ENCODE measurements around the gene SLK. TPM values are rescaled to one million over a fixed set of nuclear protein-coding genes. Genes with fewer than 3 reads are reported as not detected.

SLK gene
- total and polyA plus RNA-seq, 7 experiments from 2014 or later: 6.1 to 32.2 (median 23.7) TPM

DNA sequence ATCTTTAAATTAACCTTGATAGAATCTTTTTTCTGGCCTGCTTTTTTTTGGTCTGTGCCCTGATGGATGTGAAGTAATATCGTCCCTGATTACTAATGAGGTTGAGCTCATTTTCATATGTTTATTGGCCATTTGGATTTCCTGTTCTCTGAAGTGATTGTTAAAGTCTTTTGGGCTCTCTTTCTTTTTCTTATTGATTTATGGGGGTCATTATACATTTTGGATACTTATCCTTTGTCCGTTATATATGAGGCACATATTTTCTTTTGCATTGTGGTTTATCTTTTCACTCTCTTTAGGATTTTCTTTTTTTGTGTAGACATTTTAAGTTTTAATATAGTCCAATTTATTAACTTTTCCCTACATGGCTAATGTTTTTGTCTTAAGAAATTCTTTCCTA is 12.6 kb downstream of the SLK start:
- Mint-ChIP-seq H3K27ac (peak overlapping the region in 2 of 9 donors; percentile 2 to 41), H3K36me3 (peaks cover 0 to 17% (median 9%) of the 10 kb centered on the region in 5 donors), H3K4me1 (peaks cover 50 to 76% (median 69%) of the 10 kb centered on the region in 7 donors), H3K27me3 (no peaks in the 10 kb centered on the region), H3K9me3 (peaks cover 0 to 4% (median 0%) of the 10 kb centered on the region in 11 donors), H3K4me3 (peak overlapping the region in 1 of 10 donors; percentile 2)
- no peaks in the 10 kb centered on the region for H3K9me3 ChIP-seq (ENCODE audit: control insufficient read depth in 2 of 3, low read length in 3 of 3)
- no peaks in the 10 kb centered on the region for H3K36me3 ChIP-seq (ENCODE audit: control insufficient read depth in 2 of 3, insufficient read depth in 3 of 3, low read length in 3 of 3)
- no peaks in the 10 kb centered on the region for H3K27me3 ChIP-seq (ENCODE audit: control insufficient read depth in 2 of 2, insufficient read depth in 2 of 2, low read length in 2 of 2)
- ChIA-PET POLR2A (no interaction called here), CTCF (interaction anchor here (0.6 to 0.7 kb wide), 2 partner anchors 49 to 59 kb away, joined by 3 to 4 read pairs; no protein-coding TSS in a partner anchor)
- DNase-seq (no peak), ATAC-seq (no peak)
- H3K4me3 ChIP-seq (ENCODE audit: low read length): no peak overlapping the region
- intact Hi-C loops (cut with micrococcal nuclease): loop anchor here in 1 of 2 donors (2.0 kb wide), 1 partner anchor 15 kb away; no protein-coding TSS in a partner anchor
- H3K27ac ChIP-seq (ENCODE audit: low read depth, low read length): no peak overlapping the region
- peaks cover 21 to 29% of the 10 kb centered on the region in 2 donors for H3K4me1 ChIP-seq (ENCODE audit: control insufficient read depth in 2 of 2, insufficient read depth in 2 of 2, low read length in 2 of 2)

DNA sequence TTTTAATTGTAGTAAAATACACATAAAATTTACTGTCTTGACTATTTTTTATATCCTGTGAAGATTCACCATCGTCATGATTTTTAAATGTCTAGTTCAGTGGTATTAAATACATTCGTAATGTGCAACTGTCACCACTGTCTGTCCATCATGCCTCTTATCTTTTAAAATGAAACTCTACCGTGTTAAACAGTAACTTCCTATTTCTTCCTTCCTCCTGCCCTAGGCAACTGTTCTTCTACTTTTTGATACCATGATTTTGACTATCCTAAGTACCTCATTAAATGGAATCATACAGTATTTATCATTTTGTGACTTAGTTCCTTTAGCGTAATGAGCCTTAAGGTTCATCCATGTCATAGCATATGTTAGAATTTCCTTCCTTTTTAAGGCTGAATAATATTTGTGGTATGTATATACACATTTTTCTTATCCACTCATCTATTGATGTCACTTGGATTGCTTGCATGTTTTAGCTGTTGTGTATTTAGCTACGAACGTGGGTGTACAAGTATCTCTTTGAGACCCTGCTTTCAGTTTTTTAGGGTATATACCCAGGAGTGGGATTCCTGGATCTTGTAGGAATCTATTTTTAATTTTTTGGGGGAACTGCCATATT is 13.5 kb downstream of the SLK start:
- Mint-ChIP-seq H3K9me3 (no peaks in the 10 kb centered on the region), H3K4me3 (peak overlapping the region in 3 of 10 donors; percentile 1 to 41 (median 5)), H3K27me3 (no peaks in the 10 kb centered on the region), H3K27ac (peak overlapping the region in 3 of 9 donors; percentile 0 to 47 (median 29)), H3K36me3 (peaks cover 0 to 11% (median 3%) of the 10 kb centered on the region in 5 donors), H3K4me1 (peaks cover 47 to 78% (median 71%) of the 10 kb centered on the region in 7 donors)
- no peak for DNase-seq
- ChIA-PET POLR2A (interaction anchor here (0.7 kb wide), 1 partner anchor 16 kb away, joined by 3 read pairs; no protein-coding TSS in a partner anchor), CTCF (no interaction called here)
- no peaks in the 10 kb centered on the region for H3K9me3 ChIP-seq (ENCODE audit: control insufficient read depth in 2 of 3, low read length in 3 of 3)
- no peaks in the 10 kb centered on the region for H3K36me3 ChIP-seq (ENCODE audit: control insufficient read depth in 2 of 3, insufficient read depth in 3 of 3, low read length in 3 of 3)
- H3K27ac ChIP-seq (ENCODE audit: low read depth, low read length): no peak overlapping the region
- H3K27me3 ChIP-seq (ENCODE audit: control insufficient read depth in 2 of 2, insufficient read depth in 2 of 2, low read length in 2 of 2): no peaks in the 10 kb centered on the region
- H3K4me3 ChIP-seq (ENCODE audit: low read length): no peak overlapping the region
- ATAC-seq: peak; percentile 24
- H3K4me1 ChIP-seq (ENCODE audit: control insufficient read depth in 2 of 2, insufficient read depth in 2 of 2, low read length in 2 of 2): peaks cover 21 to 26% of the 10 kb centered on the region in 2 donors
- intact Hi-C loops (cut with micrococcal nuclease): loop anchor here in 1 of 2 donors (5.0 kb wide), 1 partner anchor 93 kb away; no protein-coding TSS in a partner anchor

DNA sequence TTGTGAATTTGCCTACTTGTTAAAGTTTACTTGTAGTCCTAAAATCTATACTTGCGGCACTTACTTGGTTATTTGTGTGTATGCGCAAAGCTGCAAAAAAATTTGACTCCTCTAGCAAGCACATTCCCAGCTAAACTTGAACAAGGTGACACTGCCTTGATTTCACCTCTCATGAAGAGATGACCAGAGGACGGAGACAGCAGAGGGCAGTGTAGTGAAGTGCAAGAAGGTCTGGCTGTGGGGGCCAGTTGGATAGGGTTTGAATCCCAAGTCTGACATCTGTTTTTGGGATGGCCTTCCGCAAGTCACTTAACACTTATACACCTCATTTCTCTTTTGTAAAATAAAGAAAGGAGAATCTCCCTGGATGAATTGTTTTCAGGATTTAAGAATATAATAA is 15.7 kb downstream of the SLK start:
- Mint-ChIP-seq H3K4me3 (peak overlapping the region in 7 of 10 donors; percentile 16 to 64 (median 47)), H3K4me1 (peaks cover 51 to 90% (median 77%) of the 10 kb centered on the region in 7 donors), H3K9me3 (no peaks in the 10 kb centered on the region), H3K36me3 (peaks cover 0 to 12% (median 3%) of the 10 kb centered on the region in 5 donors), H3K27ac (peak overlapping the region in 7 of 9 donors; percentile 24 to 89 (median 73)), H3K27me3 (no peaks in the 10 kb centered on the region)
- intact Hi-C loops (cut with micrococcal nuclease): loop anchor here (1.0 to 5.0 kb wide), 4 partner anchors 12 to 95 kb away; no protein-coding TSS in a partner anchor
- Histone ChIP-seq H3K4me1 (ENCODE audit: control insufficient read depth in 2 of 2, insufficient read depth in 2 of 2, low read length in 2 of 2) (peaks cover 21 to 26% of the 10 kb centered on the region in 2 donors), H3K4me3 (ENCODE audit: low read length) (no peak overlapping the region), H3K36me3 (ENCODE audit: control insufficient read depth in 2 of 3, insufficient read depth in 3 of 3, low read length in 3 of 3) (no peaks in the 10 kb centered on the region), H3K9me3 (ENCODE audit: control insufficient read depth in 2 of 3, low read length in 3 of 3) (no peaks in the 10 kb centered on the region), H3K27ac (ENCODE audit: low read depth, low read length) (peak overlapping the region; percentile 64), H3K27me3 (ENCODE audit: control insufficient read depth in 2 of 2, insufficient read depth in 2 of 2, low read length in 2 of 2) (no peaks in the 10 kb centered on the region)
- POLR2A ChIA-PET: interaction anchor here (0.6 to 2.6 kb wide), 10 partner anchors 10 to 139 kb away, joined by 3 to 8 read pairs (median 4); partner anchors contain the start of genes SFR1 and SLK
- CTCF ChIA-PET: interaction anchor here (0.6 to 1.2 kb wide), 2 partner anchors 139 to 296 kb away, joined by 3 to 4 read pairs; partner anchors contain the start of gene SFR1
- no peak for DNase-seq
- ATAC-seq: no peak

DNA sequence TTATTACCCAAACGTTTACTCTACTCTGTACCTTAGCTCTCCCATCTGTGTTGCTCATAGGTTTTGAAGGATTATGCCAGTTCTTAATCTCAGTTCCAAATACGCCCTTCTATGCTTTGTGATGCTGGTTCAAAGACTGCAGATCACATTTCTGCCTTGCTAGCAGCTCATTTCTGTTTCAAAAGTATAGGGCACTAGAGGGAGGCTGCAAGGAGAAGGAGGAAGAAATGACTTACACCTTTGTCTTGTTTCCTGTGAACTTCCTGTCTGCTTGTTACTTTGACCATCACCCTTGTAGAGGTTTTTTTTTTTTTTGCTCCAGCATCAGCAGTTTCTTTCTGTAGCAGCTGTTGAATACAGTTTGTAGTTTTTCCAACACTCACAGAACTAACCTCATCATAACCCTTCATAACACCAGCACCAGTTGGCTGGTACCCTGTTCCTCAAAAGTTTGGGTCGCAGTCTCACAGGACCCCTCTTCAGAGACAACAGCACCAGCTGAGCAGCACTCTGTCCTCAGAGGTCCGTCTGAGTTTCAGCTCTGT is 16.5 kb downstream of the SLK start:
- peak overlapping the region; percentile 22 to 87 (median 65) for H3K4me3 Mint-ChIP-seq
- no peaks in the 10 kb centered on the region for H3K27me3 Mint-ChIP-seq
- ChIA-PET POLR2A (interaction anchor here (0.5 to 2.6 kb wide), 11 partner anchors 10 to 289 kb away, joined by 3 to 8 read pairs (median 4); partner anchors contain the start of gene SFR1), CTCF (interaction anchor here (0.6 to 1.3 kb wide), 7 partner anchors 14 to 297 kb away, joined by 3 to 5 read pairs (median 3); partner anchors contain the start of gene SFR1)
- peak overlapping the region; percentile 64 for H3K27ac ChIP-seq (ENCODE audit: low read depth, low read length)
- peaks cover 0 to 17% (median 3%) of the 10 kb centered on the region in 5 donors for H3K36me3 Mint-ChIP-seq
- no peaks in the 10 kb centered on the region for H3K9me3 ChIP-seq (ENCODE audit: control insufficient read depth in 2 of 3, low read length in 3 of 3)
- intact Hi-C loops (cut with micrococcal nuclease): loop anchor here (1.0 to 5.0 kb wide), 4 partner anchors 13 to 96 kb away; no protein-coding TSS in a partner anchor
- peak; percentile 87 for ATAC-seq
- H3K27me3 ChIP-seq (ENCODE audit: control insufficient read depth in 2 of 2, insufficient read depth in 2 of 2, low read length in 2 of 2): no peaks in the 10 kb centered on the region
- H3K36me3 ChIP-seq (ENCODE audit: control insufficient read depth in 2 of 3, insufficient read depth in 3 of 3, low read length in 3 of 3): no peaks in the 10 kb centered on the region
- H3K4me3 ChIP-seq (ENCODE audit: low read length): peak overlapping the region; percentile 21
- peaks cover 52 to 90% (median 77%) of the 10 kb centered on the region in 7 donors for H3K4me1 Mint-ChIP-seq
- peak overlapping the region; percentile 38 to 89 (median 79) for H3K27ac Mint-ChIP-seq
- DNase-seq: peak in 7 of 9 donors; percentile 17 to 47 (median 34)
- H3K4me1 ChIP-seq (ENCODE audit: control insufficient read depth in 2 of 2, insufficient read depth in 2 of 2, low read length in 2 of 2): peaks cover 21 to 23% of the 10 kb centered on the region in 2 donors
- no peaks in the 10 kb centered on the region for H3K9me3 Mint-ChIP-seq

DNA sequence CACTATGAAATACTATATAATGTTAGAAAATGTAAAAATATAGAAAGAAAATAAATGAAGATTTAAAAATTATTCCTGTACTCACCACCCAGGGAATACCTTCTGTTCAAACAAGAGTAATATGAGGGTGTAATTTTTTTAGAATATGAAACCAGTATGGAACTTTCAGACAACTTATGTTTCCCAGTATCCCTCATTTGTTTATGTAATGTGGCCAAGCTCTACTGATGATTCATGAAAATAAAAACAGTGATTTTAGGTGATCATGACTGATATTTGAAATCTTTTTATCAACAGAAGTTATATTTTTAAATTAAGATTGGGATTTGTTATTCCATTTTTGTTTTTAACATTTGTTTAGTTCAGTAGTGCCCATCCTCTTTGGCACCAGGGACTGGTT is 18.8 kb downstream of the SLK start:
- Mint-ChIP-seq H3K27ac (no peak overlapping the region), H3K4me1 (peaks cover 44 to 92% (median 74%) of the 10 kb centered on the region in 7 donors), H3K9me3 (no peaks in the 10 kb centered on the region), H3K4me3 (no peak overlapping the region), H3K27me3 (no peaks in the 10 kb centered on the region), H3K36me3 (peaks cover 0 to 16% (median 1%) of the 10 kb centered on the region in 5 donors)
- Histone ChIP-seq H3K27me3 (ENCODE audit: control insufficient read depth in 2 of 2, insufficient read depth in 2 of 2, low read length in 2 of 2) (no peaks in the 10 kb centered on the region), H3K4me1 (ENCODE audit: control insufficient read depth in 2 of 2, insufficient read depth in 2 of 2, low read length in 2 of 2) (peaks cover 21 to 27% of the 10 kb centered on the region in 2 donors), H3K36me3 (ENCODE audit: control insufficient read depth in 2 of 3, insufficient read depth in 3 of 3, low read length in 3 of 3) (no peaks in the 10 kb centered on the region), H3K4me3 (ENCODE audit: low read length) (no peak overlapping the region), H3K27ac (ENCODE audit: low read depth, low read length) (no peak overlapping the region), H3K9me3 (ENCODE audit: control insufficient read depth in 2 of 3, low read length in 3 of 3) (no peaks in the 10 kb centered on the region)
- CTCF ChIA-PET: interaction anchor here (1.1 to 1.6 kb wide), 2 partner anchors 18 to 98 kb away, joined by 3 to 4 read pairs; no protein-coding TSS in a partner anchor
- intact Hi-C loops (cut with micrococcal nuclease): no loop called here
- ATAC-seq (no peak), DNase-seq (no peak)
- POLR2A ChIA-PET: interaction anchor here (0.5 to 1.5 kb wide), 2 partner anchors 19 to 136 kb away, joined by 3 to 5 read pairs; partner anchors contain the start of gene SLK

DNA sequence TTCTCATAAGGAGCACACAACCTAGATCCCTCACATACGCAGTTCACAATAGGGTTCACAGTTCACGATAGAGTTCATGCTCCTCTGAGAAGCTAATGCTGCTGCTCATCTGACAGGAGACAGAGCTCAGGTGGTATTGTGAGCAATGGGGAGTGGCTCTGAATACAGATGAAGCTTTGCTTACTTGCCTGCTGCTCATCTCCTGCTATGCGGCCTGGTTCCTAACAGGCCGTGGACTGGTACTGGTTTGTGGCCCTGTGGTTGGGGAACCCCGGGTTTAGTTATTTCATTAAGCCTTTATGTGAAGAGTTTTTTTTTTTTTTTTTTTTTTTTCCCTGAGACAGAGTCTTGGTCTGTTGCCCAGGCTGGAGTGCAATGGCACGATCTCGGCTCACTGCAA is 19.4 kb downstream of the SLK start:
- Histone ChIP-seq H3K27me3 (ENCODE audit: control insufficient read depth in 2 of 2, insufficient read depth in 2 of 2, low read length in 2 of 2) (no peaks in the 10 kb centered on the region), H3K4me1 (ENCODE audit: control insufficient read depth in 2 of 2, insufficient read depth in 2 of 2, low read length in 2 of 2) (peaks cover 21 to 27% of the 10 kb centered on the region in 2 donors), H3K36me3 (ENCODE audit: control insufficient read depth in 2 of 3, insufficient read depth in 3 of 3, low read length in 3 of 3) (no peaks in the 10 kb centered on the region), H3K27ac (ENCODE audit: low read depth, low read length) (no peak overlapping the region), H3K9me3 (ENCODE audit: control insufficient read depth in 2 of 3, low read length in 3 of 3) (no peaks in the 10 kb centered on the region), H3K4me3 (ENCODE audit: low read length) (no peak overlapping the region)
- intact Hi-C loops (cut with micrococcal nuclease): no loop called here
- Mint-ChIP-seq H3K36me3 (peaks cover 0 to 15% (median 3%) of the 10 kb centered on the region in 5 donors), H3K27ac (peak overlapping the region in 1 of 9 donors; percentile 39), H3K27me3 (no peaks in the 10 kb centered on the region), H3K9me3 (no peaks in the 10 kb centered on the region), H3K4me1 (peaks cover 38 to 86% (median 67%) of the 10 kb centered on the region in 7 donors), H3K4me3 (peak overlapping the region in 1 of 10 donors; percentile 54)
- no peak for ATAC-seq
- POLR2A ChIA-PET: interaction anchor here (1.5 kb wide), 1 partner anchor 19 kb away, joined by 5 read pairs; the partner anchor contains the start of gene SLK
- DNase-seq: peak in 1 of 9 donors; percentile 16
- CTCF ChIA-PET: interaction anchor here (1.1 to 1.6 kb wide), 2 partner anchors 17 to 98 kb away, joined by 3 to 4 read pairs; no protein-coding TSS in a partner anchor

Data from naive thymus-derived CD4-positive, alpha-beta T cell (primary cell).